Loucy (cell line): ENCODE data around the gene HK1.

Source experiments
- EZH2phosphoT487 ChIP-seq: fragments of 200-600 bp; IDR thresholded peaks from 2 replicates; pipeline ENCODE4 v1.6.1; 2018; ENCODE audit warnings: antibody characterized with exemption, mild to moderate bottlenecking, moderate library complexity, borderline replicate concordance
- TF ChIP-seq, protein P1 (sequence below): fragments of 200-600 bp; sonication (generic); conservative IDR thresholded peaks from 2 replicates; pipeline ENCODE4 v1.5.1; 2014; ENCODE audit warnings: mild to moderate bottlenecking, antibody characterized with exemption, low read length

DNA sequence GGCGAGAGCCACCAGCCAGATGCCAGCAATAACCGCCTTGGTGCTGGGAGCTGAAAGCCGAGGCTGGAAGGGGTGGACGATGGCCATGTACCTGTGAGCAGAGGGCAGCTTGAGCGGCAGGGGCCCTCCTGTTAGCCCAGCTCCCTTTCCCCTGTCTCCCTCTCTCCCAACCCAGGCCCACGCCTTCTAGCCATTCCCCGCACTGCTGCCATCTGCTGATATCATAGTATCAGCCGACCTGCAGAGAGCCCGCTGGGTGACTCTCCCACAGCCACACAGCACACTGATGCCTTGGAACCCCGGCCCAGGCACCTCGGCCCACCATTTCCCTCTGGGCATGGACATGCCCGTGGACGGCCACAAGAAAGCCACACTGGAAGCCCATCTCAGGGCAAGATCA is 136.8 kb downstream of the HK1 start:
- TF ChIP-seq, protein P1, sequence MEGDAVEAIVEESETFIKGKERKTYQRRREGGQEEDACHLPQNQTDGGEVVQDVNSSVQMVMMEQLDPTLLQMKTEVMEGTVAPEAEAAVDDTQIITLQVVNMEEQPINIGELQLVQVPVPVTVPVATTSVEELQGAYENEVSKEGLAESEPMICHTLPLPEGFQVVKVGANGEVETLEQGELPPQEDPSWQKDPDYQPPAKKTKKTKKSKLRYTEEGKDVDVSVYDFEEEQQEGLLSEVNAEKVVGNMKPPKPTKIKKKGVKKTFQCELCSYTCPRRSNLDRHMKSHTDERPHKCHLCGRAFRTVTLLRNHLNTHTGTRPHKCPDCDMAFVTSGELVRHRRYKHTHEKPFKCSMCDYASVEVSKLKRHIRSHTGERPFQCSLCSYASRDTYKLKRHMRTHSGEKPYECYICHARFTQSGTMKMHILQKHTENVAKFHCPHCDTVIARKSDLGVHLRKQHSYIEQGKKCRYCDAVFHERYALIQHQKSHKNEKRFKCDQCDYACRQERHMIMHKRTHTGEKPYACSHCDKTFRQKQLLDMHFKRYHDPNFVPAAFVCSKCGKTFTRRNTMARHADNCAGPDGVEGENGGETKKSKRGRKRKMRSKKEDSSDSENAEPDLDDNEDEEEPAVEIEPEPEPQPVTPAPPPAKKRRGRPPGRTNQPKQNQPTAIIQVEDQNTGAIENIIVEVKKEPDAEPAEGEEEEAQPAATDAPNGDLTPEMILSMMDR, result no peak
- TF ChIP-seq EZH2phosphoT487, result no peak
